Thyroid gland (tissue), 4 donors: ENCODE data around the gene GPRIN2. TPM values are rescaled to one million over a fixed set of nuclear protein-coding genes. Genes with fewer than 3 reads are reported as not detected.

Source experiments
- DNase-seq, 2 donors: peaks; one replicate each; pipeline ENCODE4 v3.0.0-alpha.2; 2019
- H3K27ac ChIP-seq, 3 donors: fragments of 200-600 bp; sonication (generic); 1 replicate in 2 of 3; 2 replicates in 1 of 3; pipeline ENCODE4 v1.5.1; 2016 to 2019; ENCODE audit warnings: mild to moderate bottlenecking in 1 of 3, moderate library complexity in 1 of 3
- H3K27me3 ChIP-seq: fragments of 200-600 bp; sonication (generic); one replicate; pipeline ENCODE4 v1.5.1; 2019
- H3K36me3 ChIP-seq, 2 donors: fragments of 200-600 bp; sonication (generic); one replicate each; pipeline ENCODE4 v1.5.1; 2016 to 2019
- H3K4me1 ChIP-seq, 2 donors: fragments of 200-600 bp; sonication (generic); one replicate each; pipeline ENCODE4 v1.5.1; 2017 to 2019
- H3K4me3 ChIP-seq, 3 donors: fragments of 200-600 bp; sonication (generic); replicated peaks in 1 of 3; 1 replicate in 2 of 3; 2 replicates in 1 of 3; pipeline ENCODE4 v1.5.1; 2016; ENCODE audit warnings: mild to moderate bottlenecking in 1 of 3
- H3K9me3 ChIP-seq: fragments of 200-600 bp; sonication (generic); one replicate; pipeline ENCODE4 v1.5.1; 2017
- POLR2A ChIP-seq, 2 donors: fragments of 450-650 bp; IDR thresholded peaks; one replicate each; pipeline ENCODE4 v1.6.1; 2017; ENCODE audit warnings: antibody characterized with exemption in 2 of 2, mild to moderate bottlenecking in 2 of 2, moderate library complexity in 1 of 2
- WGBS, 2 donors: methylation state at CpG; one replicate each; pipeline ENCODE4 v1.1.5; 2017; 5-methylcytosine and 5-hydroxymethylcytosine counted together
- intact Hi-C: fragments of 100-400 bp; cut with DNase I; formaldehyde crosslinking; loops from one replicate; pipeline ENCODE4 v1.15.1; 2023
- total RNA-seq, 4 donors: library from RNA; depleted of rRNA; stranded (reverse); fragments of >200 nt; gene quantifications; one replicate each; pipeline ENCODE4 v1.2.3, GENCODE V29; 2016
- TF ChIP-seq, protein P1 (sequence below), 6 experiments: fragments of 200-600 bp in 3 of 6; fragments of 450-650 bp in 3 of 6; sonication (generic) in 3 of 6; IDR thresholded peaks; one replicate each; pipeline ENCODE4 v1.5.1; 2016 to 2019; ENCODE audit warnings: antibody characterized with exemption in 6 of 6, mild to moderate bottlenecking in 2 of 6, inconsistent platforms in 1 of 6, moderate library complexity in 1 of 6

Gene GPRIN2
- total RNA-seq, 4 donors from 2014 or later: 9.1 to 14.7 (median 10.6) TPM

DNA sequence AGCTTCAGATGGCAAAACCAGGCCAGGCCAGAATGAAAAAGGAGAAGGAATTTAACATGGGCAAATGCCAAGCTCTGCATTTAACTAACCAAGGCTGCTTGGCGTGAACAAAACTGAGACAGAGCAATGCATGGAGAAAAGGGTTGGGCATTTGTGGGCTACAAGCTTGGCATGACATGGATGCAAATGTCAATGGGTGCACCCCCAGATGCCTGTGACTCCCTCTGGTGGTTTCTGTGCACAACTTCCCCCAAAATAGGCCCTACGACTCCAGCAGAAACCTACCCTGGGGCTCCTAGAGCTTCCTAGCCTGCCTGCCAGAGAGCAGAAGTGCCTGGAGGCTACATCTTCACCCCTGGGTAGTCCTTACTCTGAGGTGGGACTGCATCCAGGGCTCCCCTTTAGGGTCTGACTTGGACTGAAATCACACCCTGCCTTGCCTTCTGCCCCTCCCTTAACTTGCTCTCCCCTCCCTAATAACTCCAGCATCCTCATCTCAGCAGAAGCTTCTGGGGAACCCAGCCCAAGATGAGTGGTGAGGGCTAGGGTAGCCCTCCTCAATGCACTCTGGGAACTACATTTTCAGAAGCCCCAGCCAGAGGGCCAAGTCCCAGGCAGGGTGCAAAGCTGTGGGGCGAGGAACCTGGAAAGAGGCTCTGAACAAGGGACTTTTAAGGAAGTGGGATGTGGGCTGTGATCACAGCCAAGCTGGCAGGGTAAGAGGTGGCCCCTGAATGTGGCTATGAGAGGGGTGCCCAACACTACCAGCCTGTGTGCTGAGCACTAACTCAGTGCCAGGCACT is 11.3 kb downstream of the GPRIN2 start:
- no peaks in the 10 kb centered on the region for H3K27me3 ChIP-seq
- no peak overlapping the region for H3K4me3 ChIP-seq
- WGBS, 2 donors: 74 to 80% methylated on average over 3 of the region's 3 CpGs
- H3K27ac ChIP-seq: no peak overlapping the region
- no peaks in the 10 kb centered on the region for H3K36me3 ChIP-seq
- no peak for TF ChIP-seq POLR2A (IDR thresholded peaks at IDR 0.05)
- TF ChIP-seq, protein P1, sequence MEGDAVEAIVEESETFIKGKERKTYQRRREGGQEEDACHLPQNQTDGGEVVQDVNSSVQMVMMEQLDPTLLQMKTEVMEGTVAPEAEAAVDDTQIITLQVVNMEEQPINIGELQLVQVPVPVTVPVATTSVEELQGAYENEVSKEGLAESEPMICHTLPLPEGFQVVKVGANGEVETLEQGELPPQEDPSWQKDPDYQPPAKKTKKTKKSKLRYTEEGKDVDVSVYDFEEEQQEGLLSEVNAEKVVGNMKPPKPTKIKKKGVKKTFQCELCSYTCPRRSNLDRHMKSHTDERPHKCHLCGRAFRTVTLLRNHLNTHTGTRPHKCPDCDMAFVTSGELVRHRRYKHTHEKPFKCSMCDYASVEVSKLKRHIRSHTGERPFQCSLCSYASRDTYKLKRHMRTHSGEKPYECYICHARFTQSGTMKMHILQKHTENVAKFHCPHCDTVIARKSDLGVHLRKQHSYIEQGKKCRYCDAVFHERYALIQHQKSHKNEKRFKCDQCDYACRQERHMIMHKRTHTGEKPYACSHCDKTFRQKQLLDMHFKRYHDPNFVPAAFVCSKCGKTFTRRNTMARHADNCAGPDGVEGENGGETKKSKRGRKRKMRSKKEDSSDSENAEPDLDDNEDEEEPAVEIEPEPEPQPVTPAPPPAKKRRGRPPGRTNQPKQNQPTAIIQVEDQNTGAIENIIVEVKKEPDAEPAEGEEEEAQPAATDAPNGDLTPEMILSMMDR (IDR thresholded peaks at IDR 0.05): peak in 2 of 6 experiments; percentile 15 to 22
- no peak for DNase-seq
- intact Hi-C loops: no loop called here
- H3K9me3 ChIP-seq: no peaks in the 10 kb centered on the region
- peaks cover 4 to 15% of the 10 kb centered on the region in 2 donors for H3K4me1 ChIP-seq

DNA sequence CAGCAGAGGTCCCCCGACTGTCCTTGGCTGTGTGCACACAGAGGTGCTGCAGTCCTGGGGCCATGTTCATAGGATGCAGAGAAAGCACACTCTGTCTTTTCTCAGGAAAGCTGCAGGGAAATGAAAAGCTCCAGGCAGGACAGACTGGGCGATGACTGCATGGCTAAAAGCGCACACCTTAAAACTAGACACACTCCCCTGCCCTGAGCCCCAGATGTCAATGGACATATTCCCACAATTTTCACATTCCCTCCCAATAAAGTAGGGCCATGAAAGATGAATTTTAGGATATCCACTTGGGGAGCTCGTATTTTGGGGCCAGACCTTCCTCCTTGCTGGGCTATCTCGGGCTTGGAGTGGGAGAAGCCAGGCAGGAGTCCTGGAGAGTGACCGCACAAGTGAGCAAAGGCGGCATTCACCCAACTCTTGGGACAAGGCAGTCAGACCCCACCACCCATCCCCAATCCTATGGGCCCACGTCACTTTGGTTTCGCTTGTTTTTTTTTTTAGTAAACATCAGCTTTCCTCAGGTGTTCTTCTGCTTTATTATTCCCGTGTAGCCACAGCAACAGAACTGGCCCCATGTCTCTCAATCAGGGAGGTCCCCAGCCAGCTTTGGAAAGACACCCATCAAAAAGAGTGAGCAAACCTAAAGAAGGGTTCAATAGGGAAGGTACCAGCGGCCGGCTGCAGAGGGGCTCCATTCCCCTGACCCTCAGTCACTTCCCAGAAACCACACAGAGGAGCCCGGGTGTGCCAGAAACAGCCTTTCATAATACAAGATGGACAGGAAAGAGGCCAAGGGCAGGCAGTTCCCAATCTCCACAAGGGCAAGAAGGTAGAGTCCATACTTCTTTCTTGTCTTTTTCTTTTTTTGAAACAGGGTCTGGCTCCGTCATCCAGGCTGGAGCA is 12.7 kb downstream of the GPRIN2 start:
- TF ChIP-seq, protein P1 (IDR thresholded peaks at IDR 0.05): no peak
- no peak for TF ChIP-seq POLR2A (IDR thresholded peaks at IDR 0.05)
- DNase-seq: peak in 1 of 2 donors; percentile 4
- Histone ChIP-seq H3K4me3 (no peak overlapping the region), H3K9me3 (no peaks in the 10 kb centered on the region), H3K27ac (no peak overlapping the region), H3K36me3 (no peaks in the 10 kb centered on the region), H3K27me3 (no peaks in the 10 kb centered on the region), H3K4me1 (peaks cover 4 to 15% of the 10 kb centered on the region in 2 donors)
- WGBS, 2 donors: 88 to 90% methylated on average over 14 of the region's 14 CpGs
- intact Hi-C loops: no loop called here

DNA sequence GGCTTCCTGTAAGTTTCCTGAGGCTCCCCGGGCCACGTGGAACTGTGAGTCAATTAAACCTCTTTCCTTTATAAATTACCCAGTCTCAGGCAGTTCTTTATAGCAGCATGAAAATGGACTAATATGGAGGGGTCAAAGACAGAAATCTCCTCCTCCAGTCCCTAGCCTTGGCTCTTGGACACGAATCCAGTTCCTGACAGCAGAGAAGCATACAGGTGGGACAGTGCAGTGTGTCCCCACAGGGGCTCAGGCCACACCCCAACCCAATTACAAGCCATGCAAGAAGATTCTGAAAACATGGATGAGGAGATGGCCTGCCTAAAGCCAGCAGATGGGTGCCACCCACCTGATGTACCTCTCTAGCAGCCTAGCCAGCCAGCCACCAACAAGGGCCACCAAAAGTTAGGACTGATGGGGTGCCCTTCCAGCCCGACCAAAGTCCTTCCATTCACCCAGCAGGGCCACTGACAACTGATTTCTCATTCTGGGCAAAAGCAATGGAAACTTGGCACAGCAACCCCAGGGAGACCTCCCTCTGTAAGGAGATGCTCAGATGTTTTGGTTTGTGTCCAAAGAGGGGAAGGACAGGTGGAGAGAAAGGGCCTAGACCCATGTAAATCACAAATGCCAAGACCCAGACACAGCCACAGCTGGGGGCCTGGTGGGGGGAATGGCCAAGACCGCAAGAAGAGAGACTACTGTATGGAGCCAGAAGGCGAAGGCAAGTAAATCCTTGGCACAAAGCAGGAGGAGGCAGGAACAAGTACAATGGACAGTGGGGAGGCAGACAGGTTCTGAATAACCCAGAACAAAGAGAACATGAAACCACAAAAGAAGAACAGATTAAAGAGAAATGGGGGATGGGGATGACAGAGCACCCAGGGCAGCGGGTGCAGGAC is 13.6 kb downstream of the GPRIN2 start:
- H3K9me3 ChIP-seq: no peaks in the 10 kb centered on the region
- WGBS, 2 donors: 83 to 87% methylated on average over 7 of the region's 7 CpGs
- no peak overlapping the region for H3K27ac ChIP-seq
- H3K36me3 ChIP-seq: no peaks in the 10 kb centered on the region
- intact Hi-C loops: no loop called here
- peaks cover 4 to 15% of the 10 kb centered on the region in 2 donors for H3K4me1 ChIP-seq
- DNase-seq: peak in 1 of 2 donors; percentile 2
- H3K27me3 ChIP-seq: no peaks in the 10 kb centered on the region
- H3K4me3 ChIP-seq: no peak overlapping the region
- TF ChIP-seq, protein P1 (IDR thresholded peaks at IDR 0.05): no peak
- TF ChIP-seq POLR2A (IDR thresholded peaks at IDR 0.05): no peak

DNA sequence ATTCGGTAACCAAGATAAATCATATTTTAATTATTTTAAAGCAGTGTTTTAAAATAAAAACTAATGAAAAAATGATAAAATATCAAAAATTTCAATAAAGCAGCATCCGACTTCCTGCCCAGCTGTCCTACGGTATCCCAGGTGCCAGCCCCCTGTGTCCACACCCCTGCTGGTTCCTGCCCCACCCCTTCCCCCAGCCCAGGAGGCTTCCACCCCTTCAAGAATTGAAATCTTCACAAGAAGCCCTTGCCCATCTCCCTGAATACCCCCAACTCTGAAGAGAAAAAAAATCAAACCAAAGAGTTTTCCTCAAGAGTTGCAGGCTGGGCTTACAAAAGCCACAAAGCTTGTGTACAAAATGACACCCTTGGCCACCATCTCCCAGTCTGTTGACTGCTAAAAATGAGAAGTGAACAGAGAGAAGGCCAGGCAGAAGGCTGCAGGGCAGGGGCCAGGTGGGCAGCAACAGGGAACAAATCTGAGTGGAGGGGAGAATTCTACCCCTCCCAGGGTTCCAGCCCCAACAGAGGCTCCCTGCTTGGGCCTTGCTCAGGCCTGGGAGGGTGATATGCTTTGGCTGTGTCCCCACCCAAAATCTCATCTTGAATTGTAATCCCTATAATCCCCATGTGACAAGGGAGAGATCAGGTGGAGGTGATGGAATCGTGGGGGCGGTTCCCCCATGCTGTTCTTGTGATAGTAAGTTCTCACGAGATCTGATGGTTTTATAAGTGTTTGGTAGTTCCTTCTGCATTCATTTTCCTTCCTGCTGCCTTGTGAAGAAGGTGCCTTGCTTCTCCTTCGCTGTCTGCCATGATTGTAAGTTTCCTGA is 14.5 kb downstream of the GPRIN2 start:
- intact Hi-C loops: no loop called here
- Histone ChIP-seq H3K27me3 (no peaks in the 10 kb centered on the region), H3K4me1 (peaks cover 4 to 15% of the 10 kb centered on the region in 2 donors), H3K4me3 (no peak overlapping the region), H3K36me3 (no peaks in the 10 kb centered on the region), H3K9me3 (no peaks in the 10 kb centered on the region), H3K27ac (no peak overlapping the region)
- DNase-seq: peak in 1 of 2 donors; percentile 2
- WGBS, 2 donors: 77 to 84% methylated on average over 7 of the region's 7 CpGs
- TF ChIP-seq POLR2A (IDR thresholded peaks at IDR 0.05): no peak
- TF ChIP-seq, protein P1 (IDR thresholded peaks at IDR 0.05): no peak
